A549 (cell line): ENCODE data around the gene UROC1. TPM values are rescaled to one million over a fixed set of nuclear protein-coding genes. Genes with fewer than 3 reads are reported as not detected.
A peak's percentile ranks its signal among the peaks of the same experiment; 100 is the strongest.

ENCODE experiments used
- ATAC-seq, 2 experiments: fragments of 200-7000 bp in 1 of 2; fragments of >200 bp in 1 of 2; cut with Nextera tagmentation in 1 of 2; cut with Tn5 transposase in 1 of 2; 3 replicates each; pipeline versions ENCODE4 v1.8.0 to v1.9.1; 2018 to 2020; ENCODE audit warnings: mild to moderate bottlenecking in 1 of 2, moderate library complexity in 1 of 2
- CTCF ChIA-PET: fragments of 300-600 bp; sonication (Branson Sonifier 250); formaldehyde crosslinking; extraction: SDS; loops from one replicate; lab custom pipeline; 2021; ENCODE audit warnings: antibody characterized with exemption, inconsistent platforms; lab: Yijun Ruan, JAX
- POLR2A ChIA-PET: fragments of 350-600 bp; formaldehyde crosslinking; extraction: SDS; loops from one replicate; lab custom pipeline; 2021; ENCODE audit warnings: antibody characterized with exemption, inconsistent platforms; lab: Yijun Ruan, JAX
- DNase-seq, 2 experiments: peaks; one replicate each; pipeline versions ENCODE4 v3.0.0 to v3.0.0-alpha.2; 2011 to 2016; ENCODE audit warnings: low read depth in 1 of 2, low spot score in 1 of 2
- FAIRE-seq: peaks from 2 replicates; lab custom pipeline; 2011; peaks lifted over from hg19 to GRCh38; lab: Jason Lieb, UNC
- H3K27ac ChIP-seq, 2 experiments: fragments of >200 bp; sonication (Bioruptor Twin); formaldehyde crosslinking; 3 replicates each; pipeline ENCODE4 v1.5.1; 2016 to 2017
- H3K4me1 ChIP-seq: fragments of >200 bp; sonication (Bioruptor Twin); formaldehyde crosslinking; 3 replicates; pipeline ENCODE4 v1.6.1; 2016
- H3K4me2 ChIP-seq: fragments of >200 bp; sonication (Bioruptor Twin); formaldehyde crosslinking; 3 replicates; pipeline ENCODE4 v1.6.1; 2016
- H3K4me3 ChIP-seq: fragments of >200 bp; sonication (Bioruptor Twin); formaldehyde crosslinking; 3 replicates; pipeline ENCODE4 v1.5.1; 2016
- H3K9me3 ChIP-seq: fragments of >200 bp; sonication (Bioruptor Twin); formaldehyde crosslinking; 3 replicates; pipeline ENCODE4 v1.6.1; 2016
- BHLHE40 ChIP-seq: IDR thresholded peaks from 2 replicates; pipeline ENCODE4 v1.6.1; 2012; ENCODE audit warnings: low read depth, low read length, inconsistent platforms
- CHD4 ChIP-seq: fragments of 200-600 bp; sonication (generic); IDR thresholded peaks from 2 replicates; pipeline ENCODE4 v1.6.1; 2016; ENCODE audit warnings: antibody characterized with exemption, mild to moderate bottlenecking, borderline replicate concordance
- CTCF ChIP-seq: fragments of >200 bp; sonication (Bioruptor Twin); formaldehyde crosslinking; IDR thresholded peaks from 3 replicates; pipeline ENCODE4 v1.5.1; 2016
- ELK1 ChIP-seq: fragments of 150-350 bp; IDR thresholded peaks from 2 replicates; pipeline ENCODE4 v1.6.1; 2014; ENCODE audit warnings: low read depth, mild to moderate bottlenecking, low read length
- FOSB ChIP-seq: fragments of 250-450 bp; sonication (Bioruptor Pico); IDR thresholded peaks from 2 replicates; pipeline ENCODE4 v1.5.0; 2020; ENCODE audit warnings: mild to moderate bottlenecking, moderate library complexity
- FOSL2 ChIP-seq, 2 experiments: fragments of 450-650 bp in 1 of 2; fragments of >200 bp in 1 of 2; sonication (Bioruptor Twin) in 1 of 2; formaldehyde crosslinking; IDR thresholded peaks; 2 replicates each; pipeline versions ENCODE4 v1.5.0 to v1.6.1; 2016 to 2020; ENCODE audit warnings: mild to moderate bottlenecking in 1 of 2, moderate library complexity in 1 of 2
- FOXS1 ChIP-seq: fragments of 250-450 bp; sonication (Bioruptor Pico); IDR thresholded peaks from 2 replicates; pipeline ENCODE4 v1.5.0; 2020; ENCODE audit warnings: mild to moderate bottlenecking, moderate library complexity
- GATA3 ChIP-seq: IDR thresholded peaks from 2 replicates; pipeline ENCODE4 v1.6.1; 2012; ENCODE audit warnings: borderline replicate concordance
- HEYL ChIP-seq: fragments of 250-450 bp; sonication (Bioruptor Pico); IDR thresholded peaks from 2 replicates; pipeline ENCODE4 v1.8.0; 2021; ENCODE audit warnings: mild to moderate bottlenecking, moderate library complexity
- HOXA7 ChIP-seq: fragments of 250-450 bp; sonication (Bioruptor Pico); IDR thresholded peaks from 2 replicates; pipeline ENCODE4 v1.5.0; 2020; ENCODE audit warnings: mild to moderate bottlenecking, moderate library complexity
- HOXB13 ChIP-seq: fragments of 250-450 bp; sonication (Bioruptor Pico); IDR thresholded peaks from 2 replicates; pipeline ENCODE4 v1.5.0; 2020; ENCODE audit warnings: low read depth, mild to moderate bottlenecking, moderate library complexity
- JUNB ChIP-seq: fragments of >200 bp; sonication (Bioruptor Twin); formaldehyde crosslinking; IDR thresholded peaks from 2 replicates; pipeline ENCODE4 v1.6.1; 2016
- KDM1A ChIP-seq: fragments of 200-600 bp; sonication (generic); IDR thresholded peaks from 2 replicates; pipeline ENCODE4 v1.6.1; 2016; ENCODE audit warnings: low read depth, mild to moderate bottlenecking
- KDM5A ChIP-seq: fragments of 200-600 bp; sonication (generic); IDR thresholded peaks from 2 replicates; pipeline ENCODE4 v1.6.1; 2016; ENCODE audit warnings: antibody characterized with exemption, mild to moderate bottlenecking
- MAFK ChIP-seq: fragments of 450-650 bp; IDR thresholded peaks from 2 replicates; pipeline ENCODE4 v1.6.1; 2014; ENCODE audit not compliant: partially characterized antibody
- MAZ ChIP-seq: fragments of 150-350 bp; IDR thresholded peaks from 2 replicates; pipeline ENCODE4 v1.6.1; 2014; ENCODE audit warnings: antibody characterized with exemption, low read depth, low read length, borderline replicate concordance
- PHF8 ChIP-seq: fragments of 200-600 bp; sonication (generic); IDR thresholded peaks from 2 replicates; pipeline ENCODE4 v1.6.1; 2016; ENCODE audit warnings: low read depth, mild to moderate bottlenecking, antibody characterized with exemption, moderate library complexity, borderline replicate concordance
- POLR2A ChIP-seq: IDR thresholded peaks from 2 replicates; pipeline ENCODE4 v1.6.1; 2012; ENCODE audit warnings: mild to moderate bottlenecking, low read length
- POLR2AphosphoS2 ChIP-seq: conservative IDR thresholded peaks from 2 replicates; pipeline ENCODE4 v1.6.1; 2012; ENCODE audit warnings: low read length, improper control_type of control experiment, inconsistent platforms
- RAD21 ChIP-seq, 2 experiments: fragments of >200 bp in 1 of 2; sonication (Bioruptor Twin) in 1 of 2; formaldehyde crosslinking in 1 of 2; IDR thresholded peaks in 1 of 2; conservative IDR thresholded peaks in 1 of 2; 2 replicates in 1 of 2; 3 replicates in 1 of 2; pipeline ENCODE4 v1.6.1; 2012 to 2018; ENCODE audit warnings: inconsistent platforms in 1 of 2
- RARB ChIP-seq: fragments of 250-450 bp; sonication (Bioruptor Pico); IDR thresholded peaks from 2 replicates; pipeline ENCODE4 v1.8.0; 2021; ENCODE audit warnings: mild to moderate bottlenecking, moderate library complexity
- RCOR1 ChIP-seq: fragments of 150-350 bp; IDR thresholded peaks from 2 replicates; pipeline ENCODE4 v1.6.1; 2014; ENCODE audit warnings: antibody characterized with exemption, low read length, low read depth
- REST ChIP-seq: fragments of 200-600 bp; sonication (generic); IDR thresholded peaks from 2 replicates; pipeline ENCODE4 v1.6.1; 2016; ENCODE audit warnings: antibody characterized with exemption, mild to moderate bottlenecking, moderate library complexity
- RFX5 ChIP-seq: fragments of 450-650 bp; IDR thresholded peaks from 2 replicates; pipeline ENCODE4 v1.7.1; 2014; ENCODE audit warnings: antibody characterized with exemption, mild to moderate bottlenecking, moderate library complexity
- RNF2 ChIP-seq: fragments of 200-600 bp; sonication (generic); IDR thresholded peaks from 2 replicates; pipeline ENCODE4 v1.6.1; 2016; ENCODE audit warnings: low read depth, mild to moderate bottlenecking, antibody characterized with exemption, moderate library complexity, borderline replicate concordance
- ZNF302 ChIP-seq: fragments of 250-450 bp; sonication (Bioruptor Pico); IDR thresholded peaks from 2 replicates; pipeline ENCODE4 v1.9.0; 2021; ENCODE audit warnings: inconsistent platforms, mild to moderate bottlenecking, moderate library complexity
- WGBS: methylation state at CpG from one replicate; pipeline ENCODE4 v1.1.6; 2017; ENCODE audit errors: missing lambda C conversion rate; 5-methylcytosine and 5-hydroxymethylcytosine counted together
- polyA plus RNA-seq, 4 experiments: library from polyadenylated mRNA; depleted of rRNA in 3 of 4; stranded (reverse); fragments of >200 nt; fragmentation: RNase III in 1 of 4; extraction: RNeasy Plus Mini Kit Qiagen cat#74134 plus additional on column Dnase treatment in 1 of 4; gene quantifications; 2 replicates in 3 of 4; 3 replicates in 1 of 4; pipeline ENCODE4 v1.2.3, GENCODE V29; 2011 to 2017
- TF ChIP-seq, protein P1 (sequence below): fragments of 250-450 bp; sonication (Bioruptor Pico); IDR thresholded peaks from 2 replicates; pipeline ENCODE4 v1.5.0; 2021; ENCODE audit warnings: mild to moderate bottlenecking, moderate library complexity, borderline replicate concordance
- TF ChIP-seq, protein P2 (sequence below): fragments of 450-650 bp; IDR thresholded peaks from 2 replicates; pipeline ENCODE4 v1.6.1; 2014; ENCODE audit warnings: antibody characterized with exemption

UROC1 gene
- polyA plus RNA-seq, 2 of the 4 experiments (the other 2 are of a cell fraction): not detected

DNA sequence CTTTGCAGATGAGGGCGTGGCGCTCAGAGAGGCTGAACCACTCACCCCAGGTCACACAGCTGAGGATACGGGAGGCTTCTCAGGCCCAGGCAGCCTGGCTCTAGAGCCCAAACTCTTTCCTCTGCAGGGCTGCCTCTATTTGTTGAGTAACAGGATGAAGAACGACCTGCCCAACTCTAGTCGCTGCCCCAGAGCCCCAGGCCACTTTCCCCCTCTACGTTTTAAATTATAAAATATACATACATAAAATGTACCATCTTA is 22.7 kb downstream of the UROC1 start:
- WGBS: 69% methylated on average over 4 of the region's 6 CpGs
- POLR2A ChIA-PET: no interaction called here
- Histone ChIP-seq H3K9me3 (no peaks in the 10 kb centered on the region), H3K4me1 (no peaks in the 10 kb centered on the region), H3K27ac (no peak overlapping the region), H3K4me2 (no peak overlapping the region), H3K4me3 (no peak overlapping the region)
- CTCF ChIA-PET: no interaction called here
- DNase-seq: no peak
- TF ChIP-seq ZNF302 (CRISPR knock-in tag) (no peak), MAFK (no peak), RNF2 (no peak), KDM1A (no peak), JUNB (no peak), HOXA7 (no peak), BHLHE40 (no peak), RCOR1 (no peak), KDM5A (no peak), HOXB13 (no peak), CTCF (no peak), FOSL2 (IDR thresholded peaks at IDR 0.05) (no peak), FOSL2 (CRISPR knock-in tag; IDR thresholded peaks at IDR 0.05) (no peak), RAD21 (conservative IDR thresholded peaks at IDR 0.05 in 1 of 2, IDR thresholded peaks at IDR 0.05 in 1 of 2) (no peak), POLR2A (no peak), RFX5 (no peak), CHD4 (no peak)
- TF ChIP-seq, protein P1, sequence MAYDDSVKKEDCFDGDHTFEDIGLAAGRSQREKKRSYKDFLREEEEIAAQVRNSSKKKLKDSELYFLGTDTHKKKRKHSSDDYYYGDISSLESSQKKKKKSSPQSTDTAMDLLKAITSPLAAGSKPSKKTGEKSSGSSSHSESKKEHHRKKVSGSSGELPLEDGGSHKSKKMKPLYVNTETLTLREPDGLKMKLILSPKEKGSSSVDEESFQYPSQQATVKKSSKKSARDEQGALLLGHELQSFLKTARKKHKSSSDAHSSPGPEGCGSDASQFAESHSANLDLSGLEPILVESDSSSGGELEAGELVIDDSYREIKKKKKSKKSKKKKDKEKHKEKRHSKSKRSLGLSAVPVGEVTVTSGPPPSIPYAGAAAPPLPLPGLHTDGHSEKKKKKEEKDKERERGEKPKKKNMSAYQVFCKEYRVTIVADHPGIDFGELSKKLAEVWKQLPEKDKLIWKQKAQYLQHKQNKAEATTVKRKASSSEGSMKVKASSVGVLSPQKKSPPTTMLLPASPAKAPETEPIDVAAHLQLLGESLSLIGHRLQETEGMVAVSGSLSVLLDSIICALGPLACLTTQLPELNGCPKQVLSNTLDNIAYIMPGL (CRISPR knock-in tag): no peak
- TF ChIP-seq, protein P2, sequence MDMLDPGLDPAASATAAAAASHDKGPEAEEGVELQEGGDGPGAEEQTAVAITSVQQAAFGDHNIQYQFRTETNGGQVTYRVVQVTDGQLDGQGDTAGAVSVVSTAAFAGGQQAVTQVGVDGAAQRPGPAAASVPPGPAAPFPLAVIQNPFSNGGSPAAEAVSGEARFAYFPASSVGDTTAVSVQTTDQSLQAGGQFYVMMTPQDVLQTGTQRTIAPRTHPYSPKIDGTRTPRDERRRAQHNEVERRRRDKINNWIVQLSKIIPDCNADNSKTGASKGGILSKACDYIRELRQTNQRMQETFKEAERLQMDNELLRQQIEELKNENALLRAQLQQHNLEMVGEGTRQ: no peak
- FAIRE-seq: no peak
- ATAC-seq: no peak

DNA sequence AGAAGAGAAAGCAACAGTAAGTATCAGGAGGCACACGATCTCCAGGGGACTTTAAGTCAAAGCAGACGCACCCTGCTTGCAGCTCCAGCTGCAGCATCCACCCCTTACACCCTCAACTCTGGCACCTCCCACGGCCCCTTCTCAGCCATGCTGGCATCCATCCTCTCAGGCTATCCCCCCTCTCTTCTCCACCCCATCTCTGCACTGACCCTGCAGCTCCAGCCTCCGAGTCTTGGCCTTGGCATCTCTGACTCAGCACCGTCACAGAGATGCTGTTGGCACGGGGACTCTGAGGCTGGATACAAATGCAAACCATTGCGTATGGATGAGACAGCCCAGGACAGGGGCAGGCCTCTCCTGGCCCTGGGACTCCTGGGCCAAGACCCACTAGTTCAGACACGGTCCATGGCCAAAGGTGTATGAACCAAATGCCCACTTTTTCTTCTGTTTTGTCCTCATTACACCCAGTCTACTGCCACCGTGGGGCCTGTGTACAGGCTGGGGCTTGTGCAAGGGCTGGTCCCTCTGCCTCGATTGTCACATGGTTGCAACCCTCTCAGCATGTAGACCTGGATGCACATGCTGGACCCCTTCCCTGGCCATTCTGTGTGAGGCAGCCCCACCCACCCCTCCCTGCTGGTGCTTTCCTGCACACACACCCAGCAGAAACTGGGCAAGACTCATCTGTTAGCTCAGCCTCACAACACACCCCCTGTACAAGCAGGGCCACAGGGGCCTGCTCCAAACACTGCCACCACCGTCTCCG is 23.2 kb downstream of the UROC1 start:
- ChIA-PET POLR2A (no interaction called here), CTCF (interaction anchor here (1.0 kb wide), 1 partner anchor 16 kb away, joined by 3 read pairs; no protein-coding TSS in a partner anchor)
- TF ChIP-seq POLR2A: no peak
- no peak for TF ChIP-seq REST
- TF ChIP-seq PHF8: no peak
- no peak for TF ChIP-seq FOSL2 (IDR thresholded peaks at IDR 0.05)
- TF ChIP-seq FOSL2 (CRISPR knock-in tag; IDR thresholded peaks at IDR 0.05): no peak
- TF ChIP-seq ELK1: no peak
- no peak for TF ChIP-seq KDM5A
- TF ChIP-seq MAZ: no peak
- TF ChIP-seq RNF2: no peak
- no peak for TF ChIP-seq GATA3
- TF ChIP-seq RCOR1: no peak
- no peak for TF ChIP-seq RARB
- TF ChIP-seq CHD4: no peak
- TF ChIP-seq FOSB (CRISPR knock-in tag): no peak
- no peak for TF ChIP-seq FOXS1 (CRISPR knock-in tag)
- no peak for TF ChIP-seq HEYL (CRISPR knock-in tag)
- no peak for TF ChIP-seq POLR2AphosphoS2

More for the DNA sequence above, 23.2 kb downstream of the UROC1 start:
- FAIRE-seq: no peak
- no peak overlapping the region for H3K4me2 ChIP-seq
- no peak overlapping the region for H3K27ac ChIP-seq
- WGBS: 48% methylated on average over 9 of the region's 12 CpGs
- peak in 1 of 2 experiments; percentile 24; a peak in 2 of 6 replicates for ATAC-seq
- no peaks in the 10 kb centered on the region for H3K9me3 ChIP-seq
- no peak overlapping the region for H3K4me3 ChIP-seq
- no peaks in the 10 kb centered on the region for H3K4me1 ChIP-seq
- DNase-seq: no peak
